ENCODE results near the gene CARS2.
"Not testable (repeated sequence)": the region's sequence is repeated elsewhere in the genome, so short reads cannot be mapped to it uniquely, and the experiment has no call there.

Gene CARS2

GRCh38 chr13:110726726-110727125 is 20.8 kb upstream of the CARS2 start:
- no peak overlapping the region for H3K27ac ChIP-seq
- TF ChIP-seq ZFX (IDR thresholded peaks at IDR 0.05; ENCODE audit: borderline replicate concordance), result no peak
- TF ChIP-seq, protein P1, sequence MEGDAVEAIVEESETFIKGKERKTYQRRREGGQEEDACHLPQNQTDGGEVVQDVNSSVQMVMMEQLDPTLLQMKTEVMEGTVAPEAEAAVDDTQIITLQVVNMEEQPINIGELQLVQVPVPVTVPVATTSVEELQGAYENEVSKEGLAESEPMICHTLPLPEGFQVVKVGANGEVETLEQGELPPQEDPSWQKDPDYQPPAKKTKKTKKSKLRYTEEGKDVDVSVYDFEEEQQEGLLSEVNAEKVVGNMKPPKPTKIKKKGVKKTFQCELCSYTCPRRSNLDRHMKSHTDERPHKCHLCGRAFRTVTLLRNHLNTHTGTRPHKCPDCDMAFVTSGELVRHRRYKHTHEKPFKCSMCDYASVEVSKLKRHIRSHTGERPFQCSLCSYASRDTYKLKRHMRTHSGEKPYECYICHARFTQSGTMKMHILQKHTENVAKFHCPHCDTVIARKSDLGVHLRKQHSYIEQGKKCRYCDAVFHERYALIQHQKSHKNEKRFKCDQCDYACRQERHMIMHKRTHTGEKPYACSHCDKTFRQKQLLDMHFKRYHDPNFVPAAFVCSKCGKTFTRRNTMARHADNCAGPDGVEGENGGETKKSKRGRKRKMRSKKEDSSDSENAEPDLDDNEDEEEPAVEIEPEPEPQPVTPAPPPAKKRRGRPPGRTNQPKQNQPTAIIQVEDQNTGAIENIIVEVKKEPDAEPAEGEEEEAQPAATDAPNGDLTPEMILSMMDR (IDR thresholded peaks at IDR 0.05), result no peak

- H3K27ac ChIP-seq, result not testable (repeated sequence)
Measured at GRCh38 chr13:110726153-110726552, 20.2 kb upstream of the CARS2 start.

DNA sequence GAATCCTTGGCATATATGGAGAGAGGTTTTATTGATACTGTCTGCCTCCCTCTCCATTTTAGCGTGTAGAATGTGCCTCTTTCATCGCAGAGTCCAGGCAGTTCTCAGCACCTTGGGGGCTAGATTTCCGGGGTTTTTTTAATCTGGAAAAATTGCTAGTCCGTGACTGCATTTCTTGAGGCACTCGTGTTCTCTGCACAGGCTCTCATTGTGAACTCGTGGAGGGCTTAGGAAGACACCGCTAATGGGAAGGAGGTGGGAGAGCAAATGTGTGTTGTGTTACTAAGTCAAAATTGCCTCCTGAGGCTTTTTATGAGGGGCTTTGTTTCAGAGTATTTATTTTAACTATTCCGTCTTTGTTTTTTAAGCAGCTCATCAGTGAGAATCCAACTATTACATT is 17.7 kb upstream of the CARS2 start:
- no peak for TF ChIP-seq ZFX (IDR thresholded peaks at IDR 0.05; ENCODE audit: borderline replicate concordance)
- TF ChIP-seq, protein P1 (IDR thresholded peaks at IDR 0.05), result no peak
- no peak overlapping the region for H3K27ac ChIP-seq

GRCh38 chr13:110722971-110723370 is 17.1 kb upstream of the CARS2 start:
- TF ChIP-seq ZFX (IDR thresholded peaks at IDR 0.05; ENCODE audit: borderline replicate concordance), result no peak
- TF ChIP-seq, protein P1 (IDR thresholded peaks at IDR 0.05), result no peak
- H3K27ac ChIP-seq, result no peak overlapping the region

DNA sequence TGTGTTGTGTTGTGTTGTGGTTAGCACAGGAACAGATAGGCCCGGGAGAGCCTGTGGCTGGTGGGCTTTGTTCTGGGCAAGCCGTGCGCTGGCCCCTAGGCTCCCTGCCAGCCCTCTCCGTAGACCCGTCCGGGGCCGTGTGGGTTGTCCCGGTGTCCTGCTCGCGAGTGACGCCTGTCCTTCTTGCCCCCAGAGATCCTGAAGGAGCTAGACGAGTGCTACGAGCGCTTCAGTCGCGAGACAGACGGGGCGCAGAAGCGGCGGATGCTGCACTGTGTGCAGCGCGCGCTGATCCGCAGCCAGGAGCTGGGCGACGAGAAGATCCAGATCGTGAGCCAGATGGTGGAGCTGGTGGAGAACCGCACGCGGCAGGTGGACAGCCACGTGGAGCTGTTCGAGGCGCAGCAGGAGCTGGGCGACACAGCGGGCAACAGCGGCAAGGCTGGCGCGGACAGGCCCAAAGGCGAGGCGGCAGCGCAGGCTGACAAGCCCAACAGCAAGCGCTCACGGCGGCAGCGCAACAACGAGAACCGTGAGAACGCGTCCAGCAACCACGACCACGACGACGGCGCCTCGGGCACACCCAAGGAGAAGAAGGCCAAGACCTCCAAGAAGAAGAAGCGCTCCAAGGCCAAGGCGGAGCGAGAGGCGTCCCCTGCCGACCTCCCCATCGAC is 13.3 kb upstream of the CARS2 start:
- TF ChIP-seq ZFX (IDR thresholded peaks at IDR 0.05; ENCODE audit: borderline replicate concordance), result no peak
- TF ChIP-seq, protein P1 (IDR thresholded peaks at IDR 0.05), result no peak
- no peak overlapping the region for H3K27ac ChIP-seq

- H3K27ac ChIP-seq, result peak overlapping the region; percentile 98
- no peak for TF ChIP-seq ZFX (IDR thresholded peaks at IDR 0.05; ENCODE audit: borderline replicate concordance)
- TF ChIP-seq, protein P1 (IDR thresholded peaks at IDR 0.05), result no peak; the same call in 1 of the 2 replicates
Measured at GRCh38 chr13:110716247-110716515, 10.3 kb upstream of the CARS2 start.

DNA sequence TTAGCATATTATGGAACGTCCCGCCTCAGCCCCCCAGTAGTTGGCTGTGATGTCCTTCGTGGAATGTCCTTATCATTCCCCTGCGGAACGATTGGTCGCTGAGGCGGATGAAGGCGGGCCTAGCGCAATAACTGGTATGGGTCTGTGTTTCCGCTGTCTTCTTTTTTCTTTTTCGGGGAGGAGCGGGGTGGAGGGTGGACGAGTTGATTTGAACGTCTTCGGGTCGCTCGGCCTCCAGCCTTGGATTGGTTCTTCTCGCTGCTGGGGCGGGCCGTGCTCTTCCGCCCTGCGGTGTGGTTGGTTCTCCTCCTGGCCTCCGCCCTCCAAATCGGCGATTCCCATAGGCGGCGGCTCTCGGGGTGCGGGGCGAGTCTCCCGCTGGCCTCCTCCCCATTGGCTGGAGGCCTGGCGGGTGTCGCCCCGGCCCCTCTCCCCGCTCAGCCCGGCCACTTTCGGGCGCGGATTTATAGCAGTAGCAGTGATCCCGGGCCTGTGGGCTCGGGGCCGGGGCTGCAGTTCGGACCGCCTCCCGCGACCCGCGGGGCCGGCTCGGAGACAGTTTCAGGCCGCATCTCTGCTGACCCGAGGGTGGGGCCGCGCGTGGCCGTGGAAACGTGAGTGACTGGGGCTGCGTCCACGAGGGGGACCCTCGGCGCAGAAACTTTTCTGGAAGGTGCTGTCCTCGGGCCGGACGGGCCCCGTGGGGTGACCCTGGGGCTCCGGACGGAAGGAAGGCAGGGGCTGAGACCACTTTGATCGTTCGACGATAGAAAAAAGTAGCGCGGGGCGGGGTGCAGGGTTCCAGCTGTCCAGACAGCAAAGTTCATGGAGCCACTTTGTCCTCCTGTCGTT is 9.7 kb upstream of the CARS2 start:
- no peak for TF ChIP-seq ZFX (IDR thresholded peaks at IDR 0.05; ENCODE audit: borderline replicate concordance)
- TF ChIP-seq, protein P1 (IDR thresholded peaks at IDR 0.05), result no peak; the same call in 1 of the 2 replicates
- peak overlapping the region; percentile 98 for H3K27ac ChIP-seq

Data from 22Rv1 (cell line).